GM13976 (cell line): ENCODE data around the gene TNS1.

Source experiments
- DNase-seq: peaks from one replicate; pipeline ENCODE4 v3.0.0; 2012; ENCODE audit warnings: low spot score
- CTCF ChIP-seq: IDR thresholded peaks from 2 replicates; pipeline ENCODE4 v1.5.1; 2012; ENCODE audit warnings: borderline replicate concordance, mild to moderate bottlenecking; ENCODE audit not compliant: insufficient read depth; ENCODE audit errors: extremely low read depth, missing control alignments, control extremely low read depth
- in situ Hi-C: fragments of 300-500 bp; cut with MboI; formaldehyde crosslinking; loops from one replicate; pipeline ENCODE4 v1.12.0; 2022; ENCODE audit warnings: low sequenced_read_pairs, mixed read lengths, inconsistent platforms; ENCODE audit not compliant: unreplicated experiment

Gene TNS1

GRCh38 chr2:217838409-217838831, 164.4 kb downstream of the TNS1 start:
- DNase-seq: no peak
- TF ChIP-seq CTCF: no peak
- in situ Hi-C loops: no loop called here

GRCh38 chr2:217837530-217837929, 165.3 kb downstream of the TNS1 start:
- in situ Hi-C loops: no loop called here
- DNase-seq: no peak
- no peak for TF ChIP-seq CTCF

GRCh38 chr2:217836901-217837491, 165.8 kb downstream of the TNS1 start:
- TF ChIP-seq CTCF: no peak
- no peak for DNase-seq
- in situ Hi-C loops: no loop called here

GRCh38 chr2:217835931-217836891, 166.6 kb downstream of the TNS1 start:
- in situ Hi-C loops: no loop called here
- TF ChIP-seq CTCF: no peak
- DNase-seq: no peak

- no peak for DNase-seq
- in situ Hi-C loops: no loop called here
- no peak for TF ChIP-seq CTCF
Measured at GRCh38 chr2:217834744-217835513, 167.9 kb downstream of the TNS1 start.

GRCh38 chr2:217834057-217834620, 168.7 kb downstream of the TNS1 start:
- no peak for TF ChIP-seq CTCF
- DNase-seq: no peak
- in situ Hi-C loops: no loop called here
